ENCODE results near the gene PEX11G. TPM values are rescaled to one million over a fixed set of nuclear protein-coding genes. Genes with fewer than 3 reads are reported as not detected.

PEX11G gene
- polyA plus RNA-seq, 1 donor from 2014 or later = 1.3 TPM

- Histone ChIP-seq H3K27me3 (ENCODE audit: insufficient read depth, low read depth, low read length) (no peaks in the 10 kb centered on the region), H3K79me2 (replicated peaks; ENCODE audit: insufficient read depth, low read length) (no peaks in the 10 kb centered on the region), H3K4me2 (ENCODE audit: low read length) (no peak overlapping the region), H3K9me3 (ENCODE audit: low read length) (no peaks in the 10 kb centered on the region), H3K27ac (ENCODE audit: low read length) (no peak overlapping the region), H2AFZ (ENCODE audit: low read depth, low read length) (no peak overlapping the region), H3K4me3 (ENCODE audit: low read length) (no peak overlapping the region), H3F3A (ENCODE audit: insufficient read depth, low read length, poor library complexity, severe bottlenecking) (no peaks in the 10 kb centered on the region), H3K9me2 (ENCODE audit: insufficient read depth, low read length) (no peaks in the 10 kb centered on the region), H3K9ac (ENCODE audit: low read length) (no peak overlapping the region), H3K36me3 (ENCODE audit: insufficient read depth, low read length) (no peaks in the 10 kb centered on the region), H4K20me1 (ENCODE audit: insufficient read depth) (no peaks in the 10 kb centered on the region)
- TF ChIP-seq SMC3 (conservative IDR thresholded peaks at IDR 0.05; ENCODE audit: poor library complexity) = no peak
- TF ChIP-seq RAD21 (conservative IDR thresholded peaks at IDR 0.05) = no peak
- TF ChIP-seq, protein P1, sequence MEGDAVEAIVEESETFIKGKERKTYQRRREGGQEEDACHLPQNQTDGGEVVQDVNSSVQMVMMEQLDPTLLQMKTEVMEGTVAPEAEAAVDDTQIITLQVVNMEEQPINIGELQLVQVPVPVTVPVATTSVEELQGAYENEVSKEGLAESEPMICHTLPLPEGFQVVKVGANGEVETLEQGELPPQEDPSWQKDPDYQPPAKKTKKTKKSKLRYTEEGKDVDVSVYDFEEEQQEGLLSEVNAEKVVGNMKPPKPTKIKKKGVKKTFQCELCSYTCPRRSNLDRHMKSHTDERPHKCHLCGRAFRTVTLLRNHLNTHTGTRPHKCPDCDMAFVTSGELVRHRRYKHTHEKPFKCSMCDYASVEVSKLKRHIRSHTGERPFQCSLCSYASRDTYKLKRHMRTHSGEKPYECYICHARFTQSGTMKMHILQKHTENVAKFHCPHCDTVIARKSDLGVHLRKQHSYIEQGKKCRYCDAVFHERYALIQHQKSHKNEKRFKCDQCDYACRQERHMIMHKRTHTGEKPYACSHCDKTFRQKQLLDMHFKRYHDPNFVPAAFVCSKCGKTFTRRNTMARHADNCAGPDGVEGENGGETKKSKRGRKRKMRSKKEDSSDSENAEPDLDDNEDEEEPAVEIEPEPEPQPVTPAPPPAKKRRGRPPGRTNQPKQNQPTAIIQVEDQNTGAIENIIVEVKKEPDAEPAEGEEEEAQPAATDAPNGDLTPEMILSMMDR (IDR thresholded peaks at IDR 0.05; ENCODE audit: poor library complexity, severe bottlenecking) = no peak
- TF ChIP-seq MXI1 (conservative IDR thresholded peaks at IDR 0.05; ENCODE audit: poor library complexity, severe bottlenecking) = no peak
- TF ChIP-seq TAF1 (IDR thresholded peaks at IDR 0.05; ENCODE audit: low read depth) = no peak
- TF ChIP-seq EP300 (conservative IDR thresholded peaks at IDR 0.05; ENCODE audit: poor library complexity, severe bottlenecking) = no peak
- TF ChIP-seq, protein P2, sequence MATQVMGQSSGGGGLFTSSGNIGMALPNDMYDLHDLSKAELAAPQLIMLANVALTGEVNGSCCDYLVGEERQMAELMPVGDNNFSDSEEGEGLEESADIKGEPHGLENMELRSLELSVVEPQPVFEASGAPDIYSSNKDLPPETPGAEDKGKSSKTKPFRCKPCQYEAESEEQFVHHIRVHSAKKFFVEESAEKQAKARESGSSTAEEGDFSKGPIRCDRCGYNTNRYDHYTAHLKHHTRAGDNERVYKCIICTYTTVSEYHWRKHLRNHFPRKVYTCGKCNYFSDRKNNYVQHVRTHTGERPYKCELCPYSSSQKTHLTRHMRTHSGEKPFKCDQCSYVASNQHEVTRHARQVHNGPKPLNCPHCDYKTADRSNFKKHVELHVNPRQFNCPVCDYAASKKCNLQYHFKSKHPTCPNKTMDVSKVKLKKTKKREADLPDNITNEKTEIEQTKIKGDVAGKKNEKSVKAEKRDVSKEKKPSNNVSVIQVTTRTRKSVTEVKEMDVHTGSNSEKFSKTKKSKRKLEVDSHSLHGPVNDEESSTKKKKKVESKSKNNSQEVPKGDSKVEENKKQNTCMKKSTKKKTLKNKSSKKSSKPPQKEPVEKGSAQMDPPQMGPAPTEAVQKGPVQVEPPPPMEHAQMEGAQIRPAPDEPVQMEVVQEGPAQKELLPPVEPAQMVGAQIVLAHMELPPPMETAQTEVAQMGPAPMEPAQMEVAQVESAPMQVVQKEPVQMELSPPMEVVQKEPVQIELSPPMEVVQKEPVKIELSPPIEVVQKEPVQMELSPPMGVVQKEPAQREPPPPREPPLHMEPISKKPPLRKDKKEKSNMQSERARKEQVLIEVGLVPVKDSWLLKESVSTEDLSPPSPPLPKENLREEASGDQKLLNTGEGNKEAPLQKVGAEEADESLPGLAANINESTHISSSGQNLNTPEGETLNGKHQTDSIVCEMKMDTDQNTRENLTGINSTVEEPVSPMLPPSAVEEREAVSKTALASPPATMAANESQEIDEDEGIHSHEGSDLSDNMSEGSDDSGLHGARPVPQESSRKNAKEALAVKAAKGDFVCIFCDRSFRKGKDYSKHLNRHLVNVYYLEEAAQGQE (IDR thresholded peaks at IDR 0.05; ENCODE audit: borderline replicate concordance) = no peak
- no peak for TF ChIP-seq POLR2AphosphoS5 (IDR thresholded peaks at IDR 0.05)
- no peak for TF ChIP-seq EZH2 (IDR thresholded peaks at IDR 0.05; ENCODE audit: borderline replicate concordance, insufficient read depth, low read length, poor library complexity, severe bottlenecking)
Measured at GRCh38 chr19:7442423-7442822, 46.4 kb downstream of the PEX11G start.

DNA sequence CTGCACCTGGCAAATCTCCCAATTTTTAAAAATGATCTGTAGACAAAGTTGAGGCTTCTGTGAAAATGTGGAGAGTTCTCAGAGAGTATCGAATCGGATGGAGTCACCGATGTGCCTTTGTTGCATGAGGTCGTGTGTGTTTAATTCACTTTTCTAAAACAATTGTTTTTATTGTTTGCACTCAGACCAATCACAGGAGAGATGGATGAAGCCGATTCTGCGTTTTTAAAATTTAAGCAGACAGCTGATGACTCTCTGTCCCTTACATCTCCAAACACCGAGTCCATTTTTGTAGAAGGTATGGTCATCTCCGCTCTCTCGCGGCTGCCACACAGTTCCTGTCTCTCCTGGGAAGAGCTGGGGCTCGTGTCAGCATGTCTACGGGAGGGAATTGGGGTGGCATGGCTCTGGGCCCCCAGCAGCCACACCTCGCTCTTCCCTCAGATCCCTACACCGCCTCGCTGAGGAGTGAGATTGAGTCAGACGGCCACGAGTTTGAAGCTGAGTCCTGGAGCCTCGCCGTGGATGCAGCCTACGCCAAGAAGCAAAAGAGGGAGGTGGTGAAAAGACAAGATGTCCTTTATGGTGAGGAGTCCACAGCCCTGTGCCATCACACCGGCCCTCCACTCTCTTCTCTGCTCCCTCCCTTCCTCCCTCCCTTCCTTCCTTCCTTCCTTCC is 47.2 kb downstream of the PEX11G start:
- Histone ChIP-seq H3K36me3 (ENCODE audit: insufficient read depth, low read length) (no peaks in the 10 kb centered on the region), H3K4me2 (ENCODE audit: low read length) (no peak overlapping the region), H3F3A (ENCODE audit: insufficient read depth, low read length, poor library complexity, severe bottlenecking) (no peaks in the 10 kb centered on the region), H3K79me2 (replicated peaks; ENCODE audit: insufficient read depth, low read length) (no peaks in the 10 kb centered on the region), H4K20me1 (ENCODE audit: insufficient read depth) (no peaks in the 10 kb centered on the region), H3K27me3 (ENCODE audit: insufficient read depth, low read depth, low read length) (no peaks in the 10 kb centered on the region), H2AFZ (ENCODE audit: low read depth, low read length) (no peak overlapping the region), H3K4me3 (ENCODE audit: low read length) (no peak overlapping the region), H3K9me2 (ENCODE audit: insufficient read depth, low read length) (no peaks in the 10 kb centered on the region), H3K9me3 (ENCODE audit: low read length) (no peaks in the 10 kb centered on the region), H3K27ac (ENCODE audit: low read length) (no peak overlapping the region), H3K9ac (ENCODE audit: low read length) (no peak overlapping the region)
- no peak for TF ChIP-seq MXI1 (conservative IDR thresholded peaks at IDR 0.05; ENCODE audit: poor library complexity, severe bottlenecking)
- TF ChIP-seq, protein P2 (IDR thresholded peaks at IDR 0.05; ENCODE audit: borderline replicate concordance) = no peak
- TF ChIP-seq EP300 (conservative IDR thresholded peaks at IDR 0.05; ENCODE audit: poor library complexity, severe bottlenecking) = no peak
- TF ChIP-seq, protein P1 (IDR thresholded peaks at IDR 0.05; ENCODE audit: poor library complexity, severe bottlenecking) = no peak
